H54 (cell line): ENCODE results near the gene MYF5.

Experiments
- DNase-seq: peaks from one replicate; pipeline ENCODE4 v3.0.0; 2011; ENCODE audit warnings: low spot score, mixed read lengths; ENCODE audit not compliant: insufficient read length
- FAIRE-seq: peaks from 3 replicates; lab custom pipeline; 2011; peaks lifted over from hg19 to GRCh38; lab: Jason Lieb, UNC
- POLR2A ChIP-seq: IDR thresholded peaks from 2 replicates; pipeline ENCODE4 v1.6.1; 2011; ENCODE audit warnings: low read depth, mild to moderate bottlenecking, low read length

The MYF5 gene

DNA sequence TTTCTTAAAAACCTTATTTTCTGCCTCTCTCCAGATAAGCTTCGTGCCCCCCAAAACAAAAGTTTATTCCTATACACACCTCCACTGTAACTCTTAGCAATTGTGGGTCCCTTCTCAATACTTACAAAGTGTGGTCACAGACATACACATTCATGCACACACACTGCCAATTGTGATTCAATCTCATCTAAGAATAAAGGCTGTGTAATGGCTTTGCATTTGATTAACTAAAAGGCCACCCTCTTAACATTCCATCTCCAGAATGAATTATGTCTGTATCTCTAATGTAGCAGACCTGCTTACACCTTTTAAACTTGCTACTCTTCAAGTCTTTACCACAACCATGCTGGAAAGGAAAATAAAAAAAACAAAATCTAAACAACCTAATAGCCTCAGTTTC is 49.5 kb downstream of the MYF5 start:
- DNase-seq (no peak), FAIRE-seq (no peak)
- TF ChIP-seq POLR2A = no peak

DNA sequence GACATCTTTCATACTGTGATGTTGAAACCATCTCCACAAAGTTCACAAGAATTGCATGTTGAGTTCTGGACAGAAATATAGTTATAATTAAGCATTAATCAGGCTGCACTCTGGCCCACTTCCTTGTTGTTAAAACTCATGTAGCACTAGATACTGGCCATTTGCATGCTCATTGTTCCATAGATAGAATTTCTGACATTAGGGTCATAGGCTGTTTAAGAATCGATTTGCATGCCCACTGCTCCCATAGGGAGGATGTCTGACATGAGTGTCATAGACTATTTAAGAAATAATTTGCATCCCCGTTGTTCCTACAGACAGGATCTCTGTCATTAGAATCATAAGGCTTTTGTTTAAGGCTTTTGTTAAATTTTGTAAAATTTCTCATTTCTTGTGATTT is 50.2 kb downstream of the MYF5 start:
- FAIRE-seq = no peak
- no peak for DNase-seq
- no peak for TF ChIP-seq POLR2A
